Retina (tissue), 1 donor: ENCODE measurements around the gene CROCC2.

Source experiments
- DNase-seq: peaks from one replicate; pipeline ENCODE4 v3.0.0-alpha.2; 2016

CROCC2 gene

GRCh38 chr2:241020629-241021190 lies 114.6 kb downstream of the CROCC2 start:
- no peak for DNase-seq

- DNase-seq = no peak
These were observed 119.5 kb downstream of the CROCC2 start for GRCh38 chr2:241025639-241026038.

- no peak for DNase-seq
These were observed 123.6 kb downstream of the CROCC2 start for GRCh38 chr2:241029599-241030332.

DNA sequence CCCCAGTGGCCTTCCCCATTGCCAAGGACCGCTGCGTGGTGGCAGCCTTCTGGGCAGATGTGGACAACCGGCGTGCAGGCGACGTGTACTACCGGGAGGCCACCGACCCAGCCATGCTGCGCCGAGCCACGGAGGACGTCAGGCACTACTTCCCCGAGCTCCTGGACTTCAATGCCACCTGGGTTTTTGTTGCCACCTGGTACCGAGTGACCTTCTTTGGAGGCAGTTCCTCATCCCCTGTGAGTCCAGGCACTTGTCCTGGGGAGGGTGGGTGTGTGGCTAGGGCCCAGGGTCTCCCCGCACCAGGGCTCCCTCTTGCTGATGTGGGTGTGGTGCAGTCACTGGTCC lies 124.2 kb downstream of the CROCC2 start:
- no peak for DNase-seq

DNA sequence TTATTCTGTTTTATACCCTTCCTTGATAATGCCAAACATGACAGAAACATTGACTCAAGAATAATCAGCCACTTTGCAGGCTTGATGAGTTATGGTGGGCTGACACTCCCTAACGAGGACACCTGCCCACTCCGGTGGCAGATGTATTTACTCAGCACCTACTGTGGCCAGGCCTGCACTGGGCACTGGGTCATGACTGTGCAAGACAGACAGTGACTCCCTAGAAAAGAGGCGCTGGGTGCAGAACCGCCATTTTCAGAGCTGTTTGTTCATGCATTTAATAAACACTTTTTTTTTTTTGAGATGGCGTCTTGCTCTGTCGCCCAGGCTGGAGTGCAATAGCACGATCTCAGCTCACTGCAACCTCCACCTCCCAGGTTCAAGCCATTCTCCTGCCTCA lies 124.7 kb downstream of the CROCC2 start:
- DNase-seq = no peak

GRCh38 chr2:241031436-241032165 lies 125.5 kb downstream of the CROCC2 start:
- no peak for DNase-seq

- DNase-seq = no peak
These were observed 127.3 kb downstream of the CROCC2 start for GRCh38 chr2:241033336-241033987.

DNA sequence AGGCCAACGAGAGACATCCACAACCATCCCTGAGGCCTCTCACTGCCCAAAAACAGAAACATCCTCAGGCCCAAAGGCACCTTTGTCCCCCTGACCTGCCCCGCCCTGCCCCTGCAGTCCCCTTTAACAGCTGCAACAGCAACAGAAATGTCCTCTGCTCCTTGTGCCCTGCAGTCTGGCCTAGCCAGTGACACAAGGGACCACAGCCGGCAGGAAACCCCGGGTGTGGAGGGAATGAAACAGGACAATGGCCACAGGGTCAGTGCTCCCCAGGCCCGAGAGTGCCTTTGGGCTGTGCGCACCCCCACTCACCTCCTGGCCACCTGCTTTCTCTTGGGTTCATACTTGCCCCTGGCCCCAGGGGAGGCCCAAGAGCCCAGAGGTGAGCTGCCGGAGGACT lies 127.9 kb downstream of the CROCC2 start:
- DNase-seq = no peak

GRCh38 chr2:241034490-241035141 lies 128.5 kb downstream of the CROCC2 start:
- DNase-seq = no peak

GRCh38 chr2:241035142-241035817 lies 129.1 kb downstream of the CROCC2 start:
- peak; percentile 59 for DNase-seq

DNA sequence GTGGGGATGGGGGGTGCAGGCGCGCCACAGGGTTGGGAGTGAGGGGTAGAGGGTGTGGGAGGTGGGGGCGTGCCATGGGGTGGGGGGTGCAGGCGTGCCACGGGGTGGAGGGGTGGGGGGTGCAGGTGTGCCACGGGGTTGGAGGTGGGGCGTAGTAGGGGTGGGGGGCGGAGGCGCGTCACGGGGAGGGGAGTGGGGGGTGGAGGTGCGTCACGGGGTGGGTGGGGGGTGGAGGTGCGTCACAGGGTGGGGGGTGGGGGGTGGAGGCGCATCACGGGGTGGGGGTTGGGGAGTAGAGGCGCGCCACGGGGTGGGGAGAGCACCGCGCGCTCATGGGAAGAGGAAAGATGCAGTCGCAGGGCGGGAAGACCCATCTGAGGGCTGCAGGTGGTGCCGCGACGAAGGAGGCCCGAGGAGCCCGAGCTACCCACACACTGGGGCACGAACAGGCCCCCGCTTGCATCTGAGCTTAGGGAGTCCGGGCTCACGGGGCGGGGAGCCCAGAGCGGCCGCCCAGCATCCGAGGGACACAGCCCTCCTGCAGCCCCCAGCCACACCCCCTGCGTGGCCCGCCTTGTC lies 129.8 kb downstream of the CROCC2 start:
- DNase-seq = no peak

DNA sequence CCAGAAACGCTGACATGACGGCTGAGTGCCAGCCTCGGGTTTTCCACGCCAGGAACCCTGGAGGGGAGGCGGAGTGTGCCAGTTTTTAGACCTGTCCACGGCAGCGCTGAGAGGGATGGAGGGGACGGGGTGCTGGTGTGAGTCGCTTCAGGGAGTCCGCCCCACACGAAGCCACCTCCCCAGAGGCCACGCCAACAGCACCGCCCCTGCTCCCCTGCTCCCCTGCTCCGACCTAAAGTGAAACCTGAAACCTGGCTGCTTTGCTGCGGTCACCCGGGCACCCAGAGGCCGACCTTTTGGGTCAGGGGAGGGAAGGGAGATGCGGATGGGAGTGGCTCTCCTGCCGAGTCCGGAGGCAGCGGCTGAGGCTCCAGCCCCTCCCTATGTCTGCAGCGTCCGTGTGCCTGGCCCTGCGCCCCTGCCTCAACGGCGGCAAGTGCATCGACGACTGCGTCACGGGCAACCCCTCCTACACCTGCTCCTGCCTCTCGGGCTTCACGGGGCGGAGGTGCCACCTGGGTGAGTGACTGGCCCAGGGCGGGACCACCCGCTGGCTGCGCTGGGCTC lies 130.3 kb downstream of the CROCC2 start:
- peak; percentile 65 for DNase-seq

- DNase-seq = no peak
These were observed 130.9 kb downstream of the CROCC2 start for GRCh38 chr2:241036964-241037421.

DNA sequence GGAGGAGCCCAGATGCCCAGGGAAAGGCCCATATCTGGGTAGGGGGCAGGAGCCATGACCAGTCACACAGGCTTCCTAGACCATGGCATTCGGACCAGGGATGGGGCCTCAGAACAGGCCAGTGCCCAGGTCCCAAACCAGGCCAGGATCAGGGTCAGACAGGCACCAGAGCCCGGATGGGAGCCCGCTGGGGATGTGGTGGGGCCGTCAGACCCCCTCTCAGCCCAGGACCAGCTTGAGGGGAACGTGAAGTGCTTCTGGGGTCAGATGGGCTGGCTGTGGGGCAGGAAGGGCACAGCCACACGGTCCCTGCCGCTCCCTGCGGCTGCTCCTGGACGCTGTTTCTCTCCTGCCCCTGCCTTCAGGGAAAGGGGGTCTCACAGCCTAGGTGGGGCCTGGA lies 131.4 kb downstream of the CROCC2 start:
- no peak for DNase-seq

DNA sequence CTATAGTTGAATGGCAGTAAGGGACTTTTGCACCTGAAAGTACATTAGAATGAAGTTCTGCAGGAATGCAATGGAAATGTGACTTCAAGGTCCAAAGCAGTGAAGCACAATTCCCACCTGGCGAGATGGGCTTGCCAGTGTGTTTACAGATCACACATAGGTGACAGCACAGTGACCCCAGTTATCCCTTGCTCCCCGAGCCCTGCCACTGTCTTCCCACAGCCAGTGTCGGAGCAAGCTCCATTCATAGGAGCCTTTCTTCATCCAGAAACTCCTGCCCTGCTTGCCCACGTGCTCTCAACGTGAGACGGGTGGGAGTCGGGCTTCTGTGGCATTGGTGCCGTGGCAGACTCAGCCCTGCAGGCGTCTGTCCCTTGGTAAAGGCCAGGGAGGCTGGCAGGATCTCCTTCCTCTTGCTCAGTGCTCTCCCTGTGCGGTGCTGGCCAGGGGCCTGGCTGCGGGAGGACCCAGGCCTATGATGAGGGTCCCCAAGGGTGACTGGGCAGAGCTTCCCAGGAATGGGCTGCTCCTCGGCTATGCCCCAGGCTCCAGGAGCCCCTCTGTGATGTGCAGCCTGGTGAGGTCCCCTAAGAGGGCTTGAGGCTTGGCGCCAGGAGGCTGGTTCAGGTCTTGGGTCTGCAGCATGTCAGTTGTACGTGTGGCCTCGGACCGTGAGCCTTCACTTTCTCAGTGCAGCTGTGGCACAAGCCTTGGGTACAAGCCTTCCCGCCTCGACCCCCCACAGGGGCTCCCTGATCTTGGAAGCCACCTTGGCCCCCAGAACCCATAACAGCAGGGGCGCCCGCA lies 132.4 kb downstream of the CROCC2 start:
- no peak for DNase-seq

GRCh38 chr2:241039416-241039815 lies 133.3 kb downstream of the CROCC2 start:
- DNase-seq = no peak

GRCh38 chr2:241040081-241040803 lies 134.1 kb downstream of the CROCC2 start:
- DNase-seq = no peak

GRCh38 chr2:241041589-241042158 lies 135.5 kb downstream of the CROCC2 start:
- no peak for DNase-seq
